Measurements from ENCODE around the gene DIP2C.

Gene DIP2C

GRCh38 chr10:565676-566075 lies 123.8 kb downstream of the DIP2C start:
- DNase-seq, result no peak

- no peak for DNase-seq
Observed at GRCh38 chr10:565146-565545, 124.3 kb downstream of the DIP2C start.

DNA sequence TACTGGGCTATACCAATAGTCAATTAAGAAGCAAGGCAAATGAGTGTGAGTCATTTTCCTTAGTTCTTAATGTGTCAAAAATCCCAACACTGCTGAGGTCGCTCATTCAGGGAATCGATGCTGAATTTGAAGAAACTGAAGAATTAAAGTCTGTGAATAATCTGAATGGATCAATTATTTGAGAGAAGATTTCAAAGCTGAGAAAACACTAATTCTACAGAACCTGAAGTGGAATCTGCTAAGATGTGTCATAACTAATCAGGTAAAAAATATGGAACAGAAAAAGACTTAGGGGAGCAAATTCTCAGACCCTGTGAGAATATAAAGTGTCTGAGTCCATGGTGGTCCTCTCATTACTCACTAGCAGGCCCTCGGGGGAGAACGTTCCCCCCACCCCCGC lies 125.6 kb downstream of the DIP2C start:
- DNase-seq, result no peak

- DNase-seq, result no peak
Observed at GRCh38 chr10:562142-562541, 127.3 kb downstream of the DIP2C start.

DNA sequence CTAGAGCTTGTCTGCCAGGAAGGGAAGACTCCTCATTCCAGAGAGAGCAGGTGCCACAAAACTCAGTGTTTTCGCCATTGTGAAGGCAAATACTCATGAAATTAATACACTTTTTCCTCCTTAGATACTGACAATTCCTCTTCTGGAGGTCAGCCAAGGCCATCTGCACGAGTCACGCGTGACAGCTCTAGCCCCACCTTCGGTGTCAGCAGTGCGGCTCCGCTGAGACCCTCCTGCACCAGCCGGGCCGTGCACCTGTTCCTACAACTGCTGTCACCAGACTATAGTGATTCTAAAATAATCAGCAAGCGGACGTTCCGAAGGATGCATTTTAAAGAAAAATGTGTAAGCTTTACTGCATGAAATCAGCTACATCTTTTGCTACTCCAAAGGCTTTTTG lies 127.7 kb downstream of the DIP2C start:
- no peak for DNase-seq

DNA sequence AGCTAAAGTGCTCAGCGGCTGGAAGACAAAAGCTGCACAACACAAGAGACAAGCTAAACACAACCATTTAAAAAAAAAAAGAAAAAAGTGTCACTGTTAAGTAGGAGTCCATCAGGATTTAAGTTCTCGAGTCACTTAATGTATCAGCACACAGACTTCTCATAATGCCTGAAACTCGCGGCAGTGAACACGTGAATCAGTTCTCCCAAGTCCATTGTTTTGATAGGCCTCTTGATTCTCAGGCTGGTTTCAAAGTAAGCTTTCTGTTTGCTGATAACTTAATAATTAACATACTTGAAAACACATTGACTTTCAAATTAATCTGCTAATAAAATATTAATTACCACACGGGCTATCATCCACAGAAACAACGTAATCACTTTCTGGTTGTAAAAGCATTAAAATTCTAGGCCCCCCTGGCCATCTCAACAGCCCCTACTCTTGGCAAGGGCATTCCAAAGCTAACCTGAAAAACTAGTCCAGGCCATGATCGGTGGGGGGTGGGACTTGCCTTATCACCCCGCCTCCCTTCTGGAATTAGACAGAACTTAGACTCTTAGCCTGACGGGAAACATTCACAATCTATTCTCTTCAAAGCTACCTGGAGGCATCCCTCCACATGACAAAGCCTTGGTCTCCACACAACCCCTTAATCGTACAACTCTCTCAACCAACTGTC lies 129.0 kb downstream of the DIP2C start:
- DNase-seq, result no peak

- no peak for DNase-seq
Observed at GRCh38 chr10:559767-560047, 129.8 kb downstream of the DIP2C start.

- DNase-seq, result no peak
Observed at GRCh38 chr10:558891-559766, 130.3 kb downstream of the DIP2C start.

DNA sequence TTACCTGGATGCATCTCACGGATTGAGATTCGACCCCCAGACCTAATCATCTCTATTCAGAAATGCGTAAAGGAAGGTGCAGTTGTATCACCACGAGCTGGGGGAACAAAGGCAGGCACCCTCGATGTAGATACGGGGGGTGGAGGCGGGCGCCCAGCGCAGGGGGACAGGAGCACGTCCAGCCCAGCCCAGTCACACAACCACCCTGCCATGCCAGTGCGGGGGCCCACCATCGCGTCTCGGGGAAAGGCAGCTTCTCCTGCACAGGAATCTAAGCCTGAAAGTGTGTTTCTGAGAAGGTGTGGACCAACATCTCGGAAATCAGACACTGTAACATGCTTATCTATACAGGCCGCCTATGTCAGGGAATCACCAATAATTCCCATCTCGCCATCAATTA lies 131.1 kb downstream of the DIP2C start:
- DNase-seq, result no peak

DNA sequence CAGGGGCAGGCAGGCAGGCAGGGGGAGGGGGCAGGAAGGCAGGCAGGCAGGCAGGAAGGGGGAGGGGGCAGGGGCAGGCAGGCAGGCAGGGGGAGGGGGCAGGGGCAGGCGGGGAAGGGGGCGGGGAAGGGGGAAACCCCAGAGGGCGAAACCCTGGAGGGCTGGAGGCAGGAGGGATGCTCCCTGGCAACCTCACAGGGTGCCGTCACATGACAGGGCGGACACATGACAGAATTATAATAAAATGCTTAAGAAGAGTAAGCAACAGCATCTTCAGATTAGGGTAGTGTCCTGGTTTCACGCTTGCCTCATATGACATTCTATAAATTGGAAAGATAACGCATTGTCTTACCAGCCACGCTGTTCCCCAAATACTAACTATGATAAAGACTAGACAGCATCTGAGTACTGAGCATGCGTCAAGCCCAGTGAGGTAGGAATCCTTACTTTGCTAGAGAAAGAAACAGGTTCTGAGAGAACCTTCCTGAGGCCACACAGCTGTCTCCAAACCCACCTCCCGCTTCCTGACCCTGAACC lies 131.6 kb downstream of the DIP2C start:
- no peak for DNase-seq

GRCh38 chr10:556971-557637 lies 132.4 kb downstream of the DIP2C start:
- no peak for DNase-seq

DNA sequence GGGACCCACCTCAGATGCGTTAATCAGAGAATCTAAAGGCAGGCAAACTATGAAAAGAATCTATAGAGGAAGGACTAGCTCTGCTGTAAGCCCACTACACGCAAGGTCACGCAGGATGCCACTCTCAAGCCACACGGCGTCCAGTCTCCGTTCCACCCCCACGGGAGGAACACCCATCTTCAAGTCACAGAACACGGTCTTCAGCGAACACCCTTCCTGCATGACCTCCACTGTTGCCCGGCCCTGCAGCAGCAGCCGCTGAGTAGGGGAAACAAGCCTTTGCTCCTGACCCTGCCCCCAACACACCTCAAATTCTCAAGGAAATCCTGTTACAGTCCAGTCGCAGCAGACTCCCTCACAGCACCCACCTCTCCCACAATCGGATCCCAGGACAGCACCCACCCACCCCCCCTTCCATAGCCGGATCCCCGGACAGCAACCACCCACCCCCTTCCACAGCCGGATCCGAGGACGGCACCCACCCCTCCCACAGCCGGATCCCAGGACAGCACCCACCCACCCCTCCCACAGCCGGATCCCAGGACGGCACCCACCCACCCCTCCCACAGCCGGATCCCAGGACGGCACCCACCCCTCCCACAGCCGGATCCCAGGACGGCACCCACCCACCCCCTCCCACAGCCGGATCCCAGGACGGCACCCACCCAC lies 133.7 kb downstream of the DIP2C start:
- no peak for DNase-seq

DNA sequence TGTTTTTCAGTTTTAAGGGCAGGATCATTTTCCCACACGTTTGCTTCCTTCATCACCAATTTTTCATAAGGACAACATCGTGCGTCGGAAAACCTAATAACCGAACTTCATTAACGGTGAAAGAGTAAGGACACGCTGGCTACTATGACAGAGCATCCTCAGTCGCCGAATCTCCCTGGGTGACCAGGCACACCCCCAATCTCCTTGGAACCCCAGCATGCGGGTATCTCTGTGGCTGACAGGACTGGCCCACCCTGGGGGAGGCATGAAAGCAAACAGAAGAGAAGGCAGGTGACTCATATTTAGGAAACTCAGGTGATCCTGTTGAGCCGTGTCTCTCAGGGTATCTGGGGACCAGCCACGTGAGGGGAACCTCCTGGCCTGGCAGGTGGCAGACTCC lies 134.2 kb downstream of the DIP2C start:
- no peak for DNase-seq

GRCh38 chr10:554182-554848 lies 135.2 kb downstream of the DIP2C start:
- DNase-seq, result no peak

GRCh38 chr10:553233-553632 lies 136.2 kb downstream of the DIP2C start:
- DNase-seq, result no peak

DNA sequence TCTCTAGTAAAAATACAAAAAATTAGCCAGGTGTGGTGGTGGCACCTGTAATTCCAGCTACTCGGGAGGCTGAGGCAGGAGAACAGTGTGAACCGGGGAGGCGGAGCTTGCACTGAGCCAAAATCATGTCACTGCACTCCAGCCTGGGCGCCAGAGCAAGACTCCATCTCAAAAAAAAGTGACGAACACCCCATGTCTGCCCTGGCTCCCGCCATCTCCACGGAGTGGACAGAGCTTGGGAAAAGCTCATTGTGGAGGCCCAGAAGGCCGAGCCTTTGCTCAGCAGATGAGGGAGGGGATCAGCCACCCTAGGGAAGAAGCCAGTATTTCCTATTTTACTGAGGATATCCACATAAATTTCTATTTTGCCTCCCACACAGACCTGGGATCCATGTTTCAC lies 136.8 kb downstream of the DIP2C start:
- no peak for DNase-seq

GRCh38 chr10:551373-552252 lies 137.9 kb downstream of the DIP2C start:
- DNase-seq, result no peak

DNA sequence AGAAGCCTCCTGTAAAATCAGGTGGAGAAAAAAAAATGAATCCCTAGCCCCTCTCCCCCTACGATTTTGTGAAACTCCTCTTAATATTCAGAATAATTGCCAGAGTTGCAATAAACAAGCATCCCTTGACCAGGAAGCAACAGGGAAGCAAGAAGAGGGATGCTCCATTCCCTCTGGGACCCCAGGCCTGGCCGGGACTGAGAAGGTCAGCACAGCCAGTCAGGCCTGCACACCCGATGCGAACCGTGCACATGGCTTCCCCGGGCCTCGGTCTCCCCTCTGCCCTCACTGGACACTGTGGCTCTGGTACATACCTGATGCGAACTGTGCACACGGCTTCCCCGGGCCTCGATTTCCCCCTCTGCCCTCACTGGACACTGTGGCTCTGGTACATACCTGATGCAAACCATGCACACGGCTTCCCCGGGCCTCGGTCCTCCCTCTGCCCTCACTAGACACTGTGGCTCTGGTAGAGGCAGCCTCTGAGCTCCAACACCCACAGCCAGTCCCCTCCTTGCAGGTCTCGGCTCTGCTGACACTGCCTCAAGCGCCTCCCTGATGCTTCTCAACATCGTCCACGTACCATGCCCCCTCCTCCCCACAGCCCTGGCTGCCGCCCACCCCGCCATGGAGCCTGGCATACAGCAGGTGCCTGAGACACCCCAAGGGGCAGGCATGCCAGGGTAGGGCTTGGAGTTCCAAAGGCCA lies 138.6 kb downstream of the DIP2C start:
- no peak for DNase-seq

DNA sequence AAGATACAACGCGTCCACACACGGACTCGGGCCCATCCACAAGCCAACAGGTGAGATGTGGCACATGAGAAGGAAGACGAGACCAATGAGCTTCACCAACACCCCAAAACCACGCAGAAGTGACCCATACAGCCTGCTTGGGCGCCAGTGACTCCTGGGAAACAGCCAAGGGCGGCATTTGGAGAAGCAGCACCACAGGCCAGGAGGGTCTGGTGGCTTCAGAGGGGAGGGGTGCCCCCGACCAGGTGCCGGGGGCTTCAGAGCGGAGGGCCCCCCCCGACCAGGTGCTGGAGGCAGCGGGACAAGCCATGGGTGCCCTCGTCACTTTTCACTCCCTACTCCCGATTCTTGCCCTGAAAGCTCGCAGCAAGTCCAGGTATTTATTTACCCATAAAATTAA lies 140.1 kb downstream of the DIP2C start:
- DNase-seq, result no peak

DNA sequence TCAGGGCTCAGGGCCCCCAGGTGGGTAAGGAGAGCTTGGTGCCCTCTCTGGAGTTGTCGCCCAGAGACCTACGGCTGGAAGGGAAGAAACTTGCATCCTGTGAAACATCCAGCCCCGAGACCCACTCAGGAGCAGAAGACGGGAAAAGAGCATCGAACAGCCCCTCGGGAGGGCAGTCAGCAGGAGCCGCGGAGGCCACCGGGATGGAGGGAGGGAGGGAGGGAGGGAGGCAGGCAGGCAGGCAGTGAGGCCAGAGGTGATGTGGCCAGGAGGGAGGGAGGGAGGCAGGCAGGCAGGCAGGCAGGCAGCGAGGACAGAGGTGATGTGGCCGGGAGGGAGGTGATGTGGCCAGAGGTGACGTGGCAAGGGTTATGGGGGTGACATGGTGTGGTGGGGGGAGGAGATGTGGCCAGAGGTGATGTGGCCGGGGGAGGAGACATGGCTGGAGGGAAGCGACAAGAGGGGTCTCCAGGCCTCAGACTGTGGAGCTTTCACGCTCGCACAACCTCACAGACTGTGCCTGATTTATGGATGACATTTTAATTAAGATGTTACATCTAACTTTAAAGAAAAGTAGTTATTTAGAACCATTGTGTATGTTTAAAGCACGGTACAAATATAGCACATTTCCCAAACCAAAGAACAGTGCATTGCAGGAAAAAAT lies 141.1 kb downstream of the DIP2C start:
- no peak for DNase-seq

All from stimulated activated CD4-positive, alpha-beta T cell treated with anti-CD3 and anti-CD28 coated beads, Interleukin-2, amount 100 ng/mL, for 24 hours (primary cell).